Measurements from ENCODE around the gene COMMD7.
"Not testable (repeated sequence)": the region's sequence is repeated elsewhere in the genome, so short reads cannot be mapped to it uniquely, and the experiment has no call there.

The COMMD7 gene

DNA sequence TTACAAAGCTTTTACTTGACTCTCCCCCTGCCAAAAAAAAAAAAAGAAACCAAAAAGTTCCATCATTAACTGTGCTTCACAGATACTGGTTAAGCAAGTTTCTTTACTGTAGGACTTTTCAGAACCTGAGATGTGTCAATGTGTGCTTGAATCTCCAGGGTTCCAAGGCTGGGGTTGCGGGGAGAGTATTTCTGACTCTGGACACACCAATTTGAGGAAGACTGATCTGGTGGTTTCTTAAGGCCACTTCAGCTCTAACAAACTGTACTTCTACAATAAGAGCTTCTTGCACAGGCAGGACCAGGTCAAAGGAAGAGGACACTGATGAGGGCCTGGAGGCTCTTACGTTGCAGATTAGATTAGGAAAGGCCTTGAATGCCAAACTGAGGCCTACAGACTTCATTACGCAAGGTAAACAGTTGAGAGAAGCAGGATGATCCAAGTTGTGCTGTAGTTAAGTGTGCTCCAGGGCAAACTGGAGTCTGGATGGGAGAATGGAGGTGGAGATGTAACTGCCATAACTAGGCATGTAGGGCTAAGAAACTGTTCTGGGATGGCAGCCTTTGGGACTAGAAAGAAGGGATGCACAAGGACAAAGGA, 24.4 kb downstream of the COMMD7 start:
- DNase-seq = no peak

DNA sequence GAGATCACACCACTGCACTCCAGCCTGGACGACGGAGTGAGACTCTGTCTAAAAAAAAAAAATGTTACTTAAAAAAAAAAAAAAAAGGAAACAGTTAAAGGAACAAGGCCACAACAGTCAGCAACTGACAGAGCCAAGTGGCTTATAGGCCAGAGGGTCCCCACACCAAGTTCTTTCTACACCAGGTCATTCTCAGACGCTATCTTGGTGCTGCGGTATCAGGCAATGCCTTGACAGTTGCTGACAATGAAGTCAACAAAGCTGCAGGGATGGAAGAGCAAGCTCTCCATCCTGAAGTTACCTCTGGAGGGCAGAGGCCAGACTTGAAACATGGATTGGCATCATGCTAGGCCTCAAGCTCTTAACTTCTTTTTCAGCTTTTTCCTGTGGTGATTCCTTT, 31.9 kb downstream of the COMMD7 start:
- no peak for DNase-seq

DNA sequence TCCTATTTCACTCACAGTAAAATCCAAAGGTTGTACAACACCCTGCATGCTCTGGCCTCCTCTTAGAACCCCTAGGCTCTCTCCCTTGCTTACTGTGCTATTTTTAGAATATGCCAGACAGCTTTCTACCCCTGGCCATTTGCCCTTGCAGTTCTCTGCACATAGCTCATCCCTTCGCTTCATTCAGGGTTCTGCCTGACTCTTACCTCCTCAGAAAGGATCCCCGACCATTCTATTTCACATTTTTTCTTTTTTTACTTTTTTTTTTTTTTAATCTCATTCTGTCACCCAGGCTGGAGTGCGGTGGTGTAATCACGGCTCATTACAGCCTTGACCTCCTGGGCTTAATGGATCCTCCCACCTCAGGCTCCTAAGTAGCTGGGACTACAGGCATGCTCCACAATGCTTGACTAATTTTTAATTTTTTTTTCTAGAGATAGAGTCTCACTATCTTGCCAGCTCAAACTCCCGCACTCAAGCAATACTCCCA, 33.6 kb downstream of the COMMD7 start:
- DNase-seq = no peak

DNA sequence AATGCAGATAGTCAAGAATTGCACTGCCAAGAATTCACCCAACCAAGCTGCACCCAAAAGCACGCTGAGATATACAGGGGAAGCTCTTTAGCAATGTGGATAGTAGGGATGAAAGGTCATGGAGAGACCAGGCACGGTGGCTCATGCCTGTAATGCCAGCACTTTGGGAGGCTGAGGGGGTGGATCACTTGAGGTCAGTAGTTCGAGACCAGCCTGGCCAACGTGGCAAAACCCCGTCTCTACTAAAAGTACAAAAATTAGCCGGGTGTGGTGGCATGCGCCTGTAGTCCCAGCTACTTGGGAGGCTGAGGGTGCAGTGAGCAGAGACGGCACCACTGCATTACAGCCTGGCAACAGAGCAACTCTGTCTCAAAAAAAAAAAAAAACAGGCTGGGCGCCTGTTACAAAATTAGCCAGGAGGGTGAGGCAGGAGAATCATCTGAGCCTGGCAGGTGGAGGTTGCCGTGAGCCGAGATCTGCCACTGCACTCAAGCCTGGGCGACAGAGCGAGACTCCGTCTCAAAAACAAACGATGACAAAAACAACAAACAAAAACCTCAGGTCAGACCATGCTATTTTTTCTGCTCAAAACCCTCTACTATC, 34.1 kb downstream of the COMMD7 start:
- not testable (repeated sequence) for DNase-seq

DNA sequence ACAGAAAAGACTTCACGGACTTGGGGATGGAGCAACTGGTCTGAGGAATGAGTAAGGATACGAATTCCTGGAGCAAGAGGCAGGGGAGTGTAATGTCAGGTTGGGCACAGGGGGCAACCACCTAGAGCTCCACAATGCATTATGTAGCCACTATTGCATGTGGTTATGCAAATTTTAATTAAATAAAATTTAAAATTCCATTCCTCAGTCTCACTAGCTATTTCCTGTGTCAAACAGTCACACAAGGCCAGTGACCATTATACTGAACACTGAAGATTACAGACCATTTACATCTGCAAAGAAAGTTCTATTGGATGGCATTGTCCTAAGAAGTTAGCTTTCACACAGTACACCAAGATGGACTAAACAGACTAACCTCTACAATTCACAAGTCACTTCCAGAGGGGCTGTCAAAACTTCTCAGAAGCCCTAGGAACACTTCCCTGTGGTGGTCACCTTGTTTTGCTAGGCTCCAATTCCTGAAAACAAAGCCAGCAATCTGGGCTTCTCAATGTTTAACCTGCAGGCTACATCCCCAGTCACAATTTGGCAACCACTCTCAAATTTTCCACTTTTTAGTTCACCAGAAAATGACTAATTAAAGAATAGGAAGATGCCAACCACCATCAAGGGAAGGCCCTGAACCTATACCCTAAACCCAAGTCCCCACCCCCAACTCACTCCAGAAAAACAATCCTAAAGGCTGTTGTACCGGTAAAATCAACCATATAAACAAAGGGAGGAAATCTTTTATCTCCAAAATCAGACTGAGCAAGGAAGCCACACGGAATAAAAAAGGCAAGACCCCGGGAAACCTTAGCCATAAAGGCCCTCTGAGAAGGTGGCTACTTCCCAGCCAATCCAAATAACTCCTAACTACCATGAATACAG, 35.3 kb downstream of the COMMD7 start:
- no peak for DNase-seq

DNA sequence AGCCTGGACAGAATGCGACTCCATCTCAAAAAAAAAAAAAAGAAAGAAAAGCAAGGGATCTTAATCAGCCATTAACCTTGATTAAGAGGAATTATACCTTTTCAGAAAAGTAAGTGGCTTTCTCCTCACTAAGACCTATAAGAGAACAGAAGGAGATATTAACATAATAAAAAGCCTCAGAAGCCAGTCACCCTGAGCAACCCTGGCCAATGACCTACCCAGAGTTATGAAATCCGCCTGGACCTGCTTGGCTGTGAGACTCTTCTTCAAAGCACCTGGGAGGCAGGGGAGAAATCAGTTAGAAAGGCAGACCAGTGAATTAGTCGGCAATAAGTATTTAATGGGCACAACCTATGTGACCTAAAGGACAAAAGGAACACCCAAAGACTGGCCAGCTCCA, 36.8 kb downstream of the COMMD7 start:
- DNase-seq = no peak

DNA sequence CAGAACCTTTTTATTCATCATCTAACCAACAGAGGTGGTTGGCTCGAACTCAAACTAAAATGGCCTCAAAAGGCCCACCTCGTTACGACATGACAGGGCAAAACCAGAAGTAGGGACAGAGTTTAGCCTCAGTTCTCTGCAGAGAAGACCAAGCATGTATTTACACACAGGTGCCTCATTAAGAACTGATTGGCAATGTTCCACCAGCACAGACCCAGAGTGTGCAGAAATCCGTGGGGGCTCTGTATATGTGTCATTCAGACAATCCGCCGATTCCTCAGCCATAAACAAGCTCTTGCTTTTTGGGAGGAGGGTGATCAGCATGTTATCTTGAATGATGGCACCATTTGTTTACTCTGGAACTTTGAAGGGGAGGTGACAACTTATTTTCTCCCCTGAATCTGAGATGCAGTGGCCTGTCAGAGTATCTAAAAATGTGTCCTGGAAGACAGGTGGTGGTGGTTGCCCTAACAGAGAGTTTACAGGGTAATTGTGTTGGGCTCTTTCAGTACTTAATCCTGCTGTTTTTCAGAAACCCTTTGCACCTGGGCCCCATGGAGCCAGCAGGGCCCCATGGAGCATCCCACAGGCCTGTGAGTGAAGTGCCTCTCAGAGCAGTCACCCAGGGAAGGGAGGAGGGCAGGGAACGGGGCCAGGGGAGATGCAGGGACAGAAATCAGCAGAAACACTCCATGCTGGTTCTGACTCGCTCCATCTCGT, 40.4 kb downstream of the COMMD7 start:
- DNase-seq = no peak

DNA sequence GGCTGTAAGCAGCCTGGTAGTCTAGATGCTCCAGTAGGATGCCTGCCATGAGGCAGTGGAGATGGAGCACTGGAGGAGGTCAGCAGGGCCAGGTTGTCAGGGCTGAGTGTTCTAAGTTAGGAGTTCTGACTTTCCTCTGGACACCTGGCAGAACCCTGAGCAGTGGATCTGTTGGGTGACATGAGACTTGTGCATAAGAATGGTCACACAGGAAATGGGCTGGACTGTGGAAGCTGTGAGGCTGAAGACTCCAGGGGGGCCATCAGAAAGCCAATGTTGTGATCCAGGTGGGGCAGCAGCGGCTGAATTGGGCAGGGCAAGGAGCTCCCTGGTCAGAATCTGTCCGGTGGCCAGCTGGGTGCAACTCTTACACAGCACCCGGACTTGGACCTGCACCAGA, 45.7 kb downstream of the COMMD7 start:
- no peak for DNase-seq

DNA sequence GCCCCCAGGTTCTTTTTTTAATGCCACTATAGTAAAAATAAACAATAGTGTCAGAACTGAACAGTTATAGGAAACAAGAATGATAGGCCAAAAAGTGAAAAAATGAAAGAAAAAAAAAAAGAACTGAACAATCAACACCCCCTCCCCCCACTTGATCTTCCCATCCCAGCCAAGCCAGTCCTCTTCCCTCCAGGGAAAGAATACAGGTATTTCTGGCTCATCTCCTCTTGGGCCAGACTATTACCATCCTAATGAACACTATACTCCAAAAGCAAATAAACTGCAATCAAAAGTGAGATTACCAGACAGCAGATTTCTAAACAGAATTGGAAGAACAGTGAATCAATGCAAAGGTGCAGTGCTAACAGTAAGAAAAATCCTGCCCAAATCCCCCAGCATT, 48.2 kb downstream of the COMMD7 start:
- DNase-seq = no peak

DNA sequence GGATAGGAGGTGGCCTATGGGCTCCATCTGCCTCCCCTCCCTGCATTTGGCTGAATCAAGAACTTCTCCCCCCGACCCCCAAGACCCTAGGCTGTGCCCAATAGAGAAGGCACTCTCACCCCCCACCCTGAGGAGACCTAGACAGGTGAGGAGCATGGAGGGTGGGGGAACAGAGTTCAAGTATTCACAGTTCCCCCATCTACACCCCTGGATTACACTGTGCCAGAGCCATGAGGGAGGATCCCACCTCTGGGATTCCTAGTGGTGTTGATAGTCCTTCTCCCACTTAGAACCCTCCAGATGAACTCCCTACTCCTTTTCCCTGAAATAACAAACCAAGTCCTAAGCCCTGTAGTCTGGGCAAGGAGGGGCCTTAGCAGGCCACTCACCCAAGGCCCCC, 54.3 kb downstream of the COMMD7 start:
- DNase-seq = not testable (repeated sequence)

DNA sequence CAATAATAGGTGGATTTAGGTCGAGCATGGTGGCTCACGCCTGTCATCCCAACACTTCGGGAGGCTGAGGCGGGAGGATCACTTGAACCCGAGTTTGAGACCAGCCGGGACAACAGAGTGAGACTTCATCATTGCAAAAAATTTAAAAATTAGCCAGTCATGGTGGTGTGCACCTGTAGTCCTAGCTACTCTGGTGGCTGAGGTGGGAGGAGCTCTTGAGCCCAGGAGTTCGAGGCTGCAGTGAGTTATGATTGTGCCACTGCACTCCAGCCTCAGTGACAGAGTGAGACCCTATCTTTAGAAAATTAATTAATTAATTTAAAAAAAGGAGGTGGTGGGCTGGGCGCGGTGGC, 56.1 kb downstream of the COMMD7 start:
- DNase-seq = no peak

DNA sequence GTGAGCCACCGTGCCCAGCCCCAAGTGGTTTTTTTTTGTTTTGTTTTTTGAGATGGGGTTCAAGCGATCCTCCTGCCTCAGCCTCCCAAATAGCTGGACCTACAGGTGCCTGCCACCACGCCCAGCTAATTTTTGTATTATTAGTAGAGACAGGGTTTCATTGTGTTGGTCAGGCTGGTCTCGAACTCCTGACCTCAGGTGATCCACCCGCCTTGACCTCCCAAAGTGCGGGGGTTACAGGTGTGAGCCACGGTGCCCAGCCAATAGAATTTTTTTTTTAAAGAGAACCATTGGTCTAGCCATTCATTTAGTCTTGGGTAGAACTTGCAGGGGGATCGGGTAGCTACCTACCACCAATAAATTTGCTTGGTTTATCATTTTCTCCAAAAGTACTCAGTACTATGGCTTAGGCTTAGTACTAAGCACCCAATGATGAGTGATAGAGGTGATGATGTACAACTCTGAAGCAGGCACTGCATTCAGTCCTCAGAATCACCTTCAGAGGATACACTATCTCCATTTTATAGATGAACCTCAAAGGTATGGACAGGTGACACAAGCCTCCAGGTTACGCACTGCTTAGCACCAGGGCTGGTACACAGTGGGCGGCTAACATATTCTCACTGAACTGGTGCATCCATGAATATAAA, 56.6 kb downstream of the COMMD7 start:
- no peak for DNase-seq

DNA sequence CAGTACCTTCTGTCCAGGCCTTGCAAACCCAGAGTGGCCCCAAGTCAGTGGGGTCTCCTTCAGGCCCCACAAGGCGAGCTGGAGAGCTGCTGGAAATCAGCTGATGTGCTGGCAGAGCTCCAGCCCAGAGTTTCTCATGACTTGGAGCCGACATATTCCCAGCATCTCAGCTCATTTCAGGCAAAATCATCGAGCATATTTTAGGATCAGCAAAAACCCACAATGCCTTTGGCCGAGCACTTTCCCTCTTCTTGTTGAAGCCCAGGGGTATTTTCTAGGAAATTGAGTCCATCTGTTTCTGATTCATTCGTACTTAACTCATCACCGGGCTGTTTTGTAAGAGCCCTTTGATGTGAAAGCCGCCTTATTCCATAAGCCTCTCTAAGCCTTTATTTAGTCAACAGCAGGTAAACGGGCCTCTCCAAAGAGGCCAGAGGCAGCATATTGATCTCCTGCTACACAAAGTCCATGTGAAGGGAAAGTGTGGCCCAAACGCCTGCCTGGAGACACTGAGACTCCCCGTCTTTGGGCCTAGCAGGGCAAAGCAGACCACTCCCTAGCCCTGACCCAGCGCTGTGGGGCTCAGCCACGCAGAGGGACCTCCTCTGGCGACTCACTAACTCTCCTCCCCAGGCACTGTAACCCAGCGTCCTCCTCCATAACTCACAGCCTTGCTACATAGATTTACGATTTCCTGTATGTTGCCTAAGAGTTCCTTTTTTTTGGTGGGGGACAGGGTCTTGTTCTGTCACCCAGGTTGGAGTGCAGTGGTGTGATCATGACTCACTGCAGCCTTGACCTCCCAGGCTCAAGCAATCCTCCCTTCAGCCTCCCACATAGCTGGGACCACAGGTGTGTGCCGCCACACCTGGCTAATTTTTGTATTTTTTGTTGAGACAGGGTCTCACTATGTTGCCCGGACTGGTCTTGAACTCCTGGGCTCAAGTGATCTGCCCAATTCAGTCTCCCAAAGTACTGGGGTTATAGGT, 57.4 kb downstream of the COMMD7 start:
- peak; percentile 80 for DNase-seq

DNA sequence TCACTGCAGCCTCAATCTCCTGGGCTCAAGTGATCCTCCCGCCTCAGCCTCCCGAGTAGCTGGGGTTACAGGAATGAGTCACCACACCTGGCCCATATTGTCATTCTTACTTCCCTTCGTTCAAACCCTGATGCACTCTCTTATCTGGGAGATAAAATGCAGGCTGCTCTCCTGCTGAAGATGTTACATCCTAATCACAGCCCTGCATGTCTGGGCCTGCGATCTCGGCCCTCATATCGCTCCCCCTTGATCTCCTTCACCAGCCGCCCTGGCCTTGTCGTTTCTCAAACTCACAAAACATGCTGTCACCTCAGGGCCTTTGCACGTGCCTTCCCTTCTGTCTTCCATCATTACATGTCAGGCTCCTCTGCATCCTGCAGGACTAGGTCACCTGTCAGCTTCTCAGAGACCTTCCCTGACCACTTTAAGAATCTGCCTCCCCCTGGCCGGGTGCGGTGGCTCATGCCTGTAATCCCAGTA, 60.7 kb downstream of the COMMD7 start:
- DNase-seq = no peak

DNA sequence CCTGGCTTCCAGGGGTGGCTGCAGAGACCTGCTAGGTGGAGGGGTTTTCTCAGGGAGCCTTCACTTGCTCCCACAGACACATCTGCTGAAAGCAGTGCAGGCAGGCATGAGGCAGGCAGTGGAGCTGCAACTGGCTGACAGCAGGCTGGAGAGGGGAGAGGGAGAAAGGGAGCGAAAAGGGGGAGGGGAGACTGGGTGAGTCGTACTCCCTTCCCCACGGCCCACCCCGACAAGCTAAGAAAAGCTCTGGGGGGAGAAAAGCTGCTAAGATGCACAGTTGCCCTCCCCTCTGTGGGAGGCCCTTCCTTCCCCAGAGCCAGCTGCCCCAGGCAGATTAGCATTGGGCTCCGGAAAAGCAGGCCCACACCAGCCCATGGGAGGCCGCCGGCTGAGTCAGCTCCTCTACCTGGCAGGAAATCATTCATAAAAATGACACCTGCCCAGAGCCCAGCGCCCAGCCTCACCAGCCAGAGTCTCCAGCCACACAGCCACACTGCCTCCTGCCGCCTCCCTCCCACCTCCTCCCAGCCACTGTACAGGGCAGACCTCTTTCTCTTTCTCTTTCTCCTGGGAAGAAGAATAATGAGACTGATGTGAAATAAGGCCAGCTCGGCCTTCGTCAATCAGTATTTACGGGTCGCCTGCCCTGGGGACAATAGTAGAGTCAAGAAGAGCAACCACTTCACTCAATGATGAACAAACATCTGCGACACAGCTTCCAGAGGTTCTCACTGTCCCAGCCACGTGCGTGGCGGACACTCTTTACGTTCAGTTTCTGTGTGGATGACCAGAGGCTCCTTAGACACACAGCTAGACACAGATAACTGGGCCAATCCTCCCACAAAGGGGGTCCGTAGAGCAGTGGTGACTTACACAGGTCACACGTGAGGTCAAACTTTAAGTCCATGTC, 61.8 kb downstream of the COMMD7 start:
- DNase-seq = no peak

DNA sequence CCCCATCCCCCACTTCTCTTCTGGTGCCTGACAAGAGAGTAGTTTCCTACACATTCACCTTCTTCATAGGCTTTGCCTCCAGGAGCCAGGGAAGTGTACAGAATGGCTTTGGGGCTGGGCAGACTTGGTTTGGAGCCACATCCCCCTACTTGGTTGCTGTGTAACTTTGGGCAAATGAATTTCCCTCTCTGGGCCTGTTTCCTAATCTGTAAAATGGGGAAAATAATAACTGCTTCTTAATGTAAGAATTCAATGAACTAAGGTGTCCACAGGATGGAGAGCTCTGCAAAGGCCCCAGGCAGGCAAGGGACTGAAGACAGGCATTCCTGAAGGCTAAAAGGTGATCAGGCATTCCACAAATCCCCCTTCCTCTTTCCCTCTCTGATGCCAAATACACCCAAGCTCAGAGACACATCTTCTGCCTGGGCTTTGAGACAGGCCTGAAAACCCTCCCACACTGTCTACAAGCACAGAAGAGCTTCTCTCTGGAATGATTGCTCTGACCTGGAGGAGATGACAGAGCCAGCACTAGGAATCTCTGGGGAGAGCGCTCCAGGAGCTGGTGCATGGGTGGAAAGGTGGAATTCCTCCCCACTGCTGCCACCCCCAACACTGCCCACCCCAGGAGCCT, 62.6 kb downstream of the COMMD7 start:
- no peak for DNase-seq

DNA sequence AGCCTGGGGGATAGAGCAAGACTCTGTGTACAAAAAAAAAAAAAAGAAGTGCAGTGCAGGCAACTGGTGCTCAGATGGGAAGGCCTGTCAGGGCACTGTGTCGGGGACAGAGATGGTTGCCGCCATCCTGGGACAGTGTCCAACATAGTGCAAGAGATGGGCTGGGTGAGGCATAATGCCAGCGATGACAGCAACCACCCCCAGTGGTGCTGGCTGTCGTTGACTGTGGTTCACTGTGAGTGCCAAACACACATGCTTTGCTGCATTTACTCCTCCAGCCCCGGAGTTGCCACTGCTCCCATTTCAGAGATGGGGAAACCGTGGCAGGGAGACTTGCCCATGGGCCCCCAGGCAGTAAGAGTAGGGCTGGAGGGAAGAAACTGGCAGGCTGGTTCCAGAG, 64.3 kb downstream of the COMMD7 start:
- DNase-seq = no peak

DNA sequence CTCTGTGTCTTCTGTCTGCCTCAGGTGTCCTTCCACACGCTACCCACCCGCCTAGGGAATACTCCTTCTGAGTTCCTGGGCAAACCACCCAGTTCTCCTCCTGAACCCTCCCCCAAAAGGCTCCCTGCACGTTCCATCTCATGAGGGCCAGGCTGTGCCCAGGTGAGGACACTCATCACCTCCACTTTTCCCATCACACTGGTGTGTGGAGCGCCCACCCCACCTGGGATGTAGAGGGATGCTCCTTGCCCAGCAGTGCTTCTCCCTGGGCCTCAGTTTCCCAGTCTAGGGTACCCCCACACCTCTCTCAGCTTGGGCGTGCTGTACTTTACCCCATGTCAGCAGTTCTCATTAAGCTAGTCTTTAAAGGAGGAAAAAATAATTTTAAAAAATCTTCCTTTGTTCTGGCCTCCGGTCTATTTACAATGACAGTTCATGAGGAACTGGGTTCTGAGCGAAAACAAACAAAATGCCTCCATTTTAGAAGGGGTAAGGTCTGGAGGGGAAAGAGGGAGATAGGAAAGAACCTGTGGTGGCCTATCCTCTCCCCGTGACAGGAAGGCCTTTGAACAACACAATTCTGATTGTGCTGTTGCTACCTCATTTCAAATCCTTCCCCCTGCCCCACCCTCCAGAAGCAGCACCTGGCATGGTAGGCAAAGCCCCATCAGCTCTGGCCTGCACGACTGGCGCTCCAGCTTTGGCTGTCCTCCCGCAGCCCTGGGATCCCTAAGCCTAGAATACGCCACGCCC, 67.9 kb downstream of the COMMD7 start:
- no peak for DNase-seq

DNA sequence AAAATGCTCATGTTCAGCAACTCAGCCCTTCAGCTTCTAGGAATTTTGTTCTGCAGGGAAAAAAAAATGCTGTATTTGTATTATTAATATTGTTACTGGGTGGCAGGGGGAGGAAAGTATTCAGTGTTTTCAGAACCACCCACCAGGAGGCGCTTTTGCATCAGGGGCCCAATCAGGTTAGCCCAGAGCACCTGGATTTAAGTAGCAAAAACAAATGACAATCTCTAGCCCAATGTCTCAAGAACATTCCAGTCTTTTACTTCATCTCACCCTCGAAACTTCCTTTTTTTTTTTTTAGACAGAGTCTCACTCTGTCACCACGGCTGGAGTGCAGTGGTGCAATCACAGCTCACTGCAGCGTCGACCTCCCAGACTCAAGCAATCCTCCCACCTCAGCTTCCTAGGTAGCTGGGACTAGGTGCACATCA, 68.9 kb downstream of the COMMD7 start:
- DNase-seq = no peak

Data from amniotic stem cell (primary cell).